Measurements from ENCODE around the gene ROBO1. TPM values are rescaled to one million over a fixed set of nuclear protein-coding genes. Genes with fewer than 3 reads are reported as not detected.

ROBO1 gene
- total and polyA plus RNA-seq, 12 donors: 6.4 to 144 (median 43.9) TPM

DNA sequence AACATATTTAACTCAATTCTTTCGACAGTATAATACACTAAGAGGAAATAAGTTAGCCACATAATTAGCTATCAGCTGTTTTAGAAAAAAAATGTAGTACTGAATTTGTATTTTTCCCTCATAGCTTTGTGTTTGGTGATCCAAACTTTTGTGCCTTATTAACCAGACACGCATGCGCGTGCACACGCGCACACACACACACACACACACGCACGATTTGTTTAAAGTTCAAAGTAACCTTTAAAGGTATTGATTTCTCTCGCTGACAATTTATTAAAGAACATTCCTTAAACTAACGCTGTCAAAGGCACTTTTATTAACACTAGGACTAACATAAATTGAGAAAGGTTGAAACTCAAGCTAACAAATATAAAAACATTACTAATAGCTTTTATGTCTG, 198.9 kb downstream of the ROBO1 start:
- Histone ChIP-seq H3K27ac (no peak overlapping the region), H3K4me3 (no peak overlapping the region), H3K27me3 (no peaks in the 10 kb centered on the region), H3K36me3 (replicated peaks in 1 of 2) (no peaks in the 10 kb centered on the region), H3K9me3 (replicated peaks in 1 of 3) (no peaks in the 10 kb centered on the region), H3K4me1 (replicated peaks in 1 of 2) (no peaks in the 10 kb centered on the region)
- no peak for DNase-seq
- intact Hi-C loops (cut with DNase I): no loop called here
- WGBS, 4 donors: 87 to 93% (median 89%) methylated on average over 10 of the region's 10 CpGs
- TF ChIP-seq POLR2A (IDR thresholded peaks at IDR 0.05) (no peak), CTCF (IDR thresholded peaks at IDR 0.05) (no peak)

GRCh38 chr3:79564192-79564591, 203.6 kb downstream of the ROBO1 start:
- Histone ChIP-seq H3K27ac (no peak overlapping the region), H3K27me3 (no peaks in the 10 kb centered on the region), H3K4me3 (no peak overlapping the region), H3K9me3 (replicated peaks in 1 of 3) (no peaks in the 10 kb centered on the region), H3K4me1 (replicated peaks in 1 of 2) (no peaks in the 10 kb centered on the region), H3K36me3 (replicated peaks in 1 of 2) (no peaks in the 10 kb centered on the region)
- intact Hi-C loops (cut with DNase I): no loop called here
- DNase-seq: no peak
- TF ChIP-seq POLR2A (IDR thresholded peaks at IDR 0.05) (no peak), CTCF (IDR thresholded peaks at IDR 0.05) (no peak)
- WGBS, 4 donors: 24 to 42% (median 31%) methylated on average over 1 of the region's 1 CpG

DNA sequence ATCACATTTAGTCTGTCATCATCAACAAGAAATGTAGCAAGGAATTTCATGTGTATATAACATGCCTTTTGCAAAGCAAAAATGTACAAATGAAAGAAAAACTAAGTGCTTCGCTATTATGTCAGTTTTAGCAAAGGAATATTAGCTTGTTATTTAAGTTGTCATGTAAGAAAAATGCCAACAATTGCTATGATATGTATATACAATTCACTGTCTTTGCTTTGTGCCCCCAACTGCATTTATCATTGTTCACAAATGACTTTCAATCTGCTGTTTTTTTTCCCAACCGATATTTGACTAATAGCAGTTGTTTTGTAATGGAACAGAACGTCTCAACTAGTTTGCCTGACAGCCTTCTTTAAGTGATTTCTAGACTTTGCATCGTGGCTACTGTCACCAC, 207.1 kb downstream of the ROBO1 start:
- WGBS, 4 donors: 66 to 74% (median 67%) methylated on average over 4 of the region's 4 CpGs
- Histone ChIP-seq H3K4me3 (no peak overlapping the region), H3K9me3 (replicated peaks in 1 of 3) (no peaks in the 10 kb centered on the region), H3K27ac (no peak overlapping the region), H3K36me3 (replicated peaks in 1 of 2) (no peaks in the 10 kb centered on the region), H3K4me1 (replicated peaks in 1 of 2) (no peaks in the 10 kb centered on the region), H3K27me3 (no peaks in the 10 kb centered on the region)
- intact Hi-C loops (cut with DNase I): no loop called here
- TF ChIP-seq POLR2A (IDR thresholded peaks at IDR 0.05): no peak
- no peak for TF ChIP-seq CTCF (IDR thresholded peaks at IDR 0.05)
- DNase-seq: no peak

GRCh38 chr3:79558943-79559342, 208.9 kb downstream of the ROBO1 start:
- H3K27me3 ChIP-seq: no peaks in the 10 kb centered on the region
- no peaks in the 10 kb centered on the region for H3K4me1 ChIP-seq (replicated peaks in 1 of 2)
- H3K9me3 ChIP-seq (replicated peaks in 1 of 3): no peaks in the 10 kb centered on the region
- TF ChIP-seq CTCF (IDR thresholded peaks at IDR 0.05) (no peak), POLR2A (IDR thresholded peaks at IDR 0.05) (no peak)
- no peak overlapping the region for H3K27ac ChIP-seq
- H3K4me3 ChIP-seq: no peak overlapping the region
- no peak for DNase-seq
- 72 to 79% (median 74%) methylated on average over 6 of the region's 6 CpGs for WGBS, 4 donors
- intact Hi-C loops (cut with DNase I): no loop called here
- no peaks in the 10 kb centered on the region for H3K36me3 ChIP-seq (replicated peaks in 1 of 2)
